Lung (tissue), 12 donors: Measurements from ENCODE around the gene MTHFR. TPM values are rescaled to one million over a fixed set of nuclear protein-coding genes. Genes with fewer than 3 reads are reported as not detected.

ENCODE experiments used
- ATAC-seq: fragments of 200-7000 bp; cut with Tn5 transposase; one replicate; pipeline ENCODE4 v1.9.1; 2020; ENCODE audit warnings: moderate number of reproducible peaks; ENCODE audit not compliant: insufficient read depth, low FRiP score
- DNase-seq, 3 donors: peaks; one replicate each; pipeline ENCODE4 v3.0.0-alpha.2; 2013 to 2017
- H3K27ac ChIP-seq, 2 donors: one replicate each; pipeline ENCODE4 v1.5.1; 2013; ENCODE audit warnings: mild to moderate bottlenecking in 2 of 2, moderate library complexity in 2 of 2, control low read depth in 1 of 2, inconsistent platforms in 1 of 2, low read depth in 1 of 2, low read length in 1 of 2
- H3K27me3 ChIP-seq, 3 donors: one replicate each; pipeline ENCODE4 v1.5.1; 2013; ENCODE audit warnings: low read length in 2 of 3; ENCODE audit not compliant: control insufficient read depth in 3 of 3, insufficient read depth in 3 of 3
- H3K36me3 ChIP-seq, 4 donors: one replicate each; pipeline ENCODE4 v1.5.1; 2013; ENCODE audit warnings: low read length in 4 of 4, mild to moderate bottlenecking in 1 of 4, moderate library complexity in 1 of 4; ENCODE audit not compliant: control insufficient read depth in 4 of 4, insufficient read depth in 4 of 4
- H3K4me1 ChIP-seq, 5 donors: one replicate each; pipeline ENCODE4 v1.5.1; 2013; ENCODE audit warnings: low read length in 5 of 5, mild to moderate bottlenecking in 2 of 5, moderate library complexity in 1 of 5; ENCODE audit not compliant: control insufficient read depth in 5 of 5, insufficient read depth in 5 of 5
- H3K4me3 ChIP-seq: one replicate; pipeline ENCODE4 v1.5.1; 2013; ENCODE audit warnings: mild to moderate bottlenecking, control low read depth, moderate library complexity
- H3K9ac ChIP-seq, 2 donors: one replicate each; pipeline ENCODE4 v1.5.1; 2013; ENCODE audit warnings: low read length in 2 of 2, control low read depth in 1 of 2; ENCODE audit not compliant: insufficient read depth in 1 of 2
- H3K9me3 ChIP-seq, 4 donors: one replicate each; pipeline ENCODE4 v1.5.1; 2013; ENCODE audit warnings: low read length in 3 of 4, mild to moderate bottlenecking in 1 of 4, moderate library complexity in 1 of 4; ENCODE audit not compliant: control insufficient read depth in 4 of 4, insufficient read depth in 3 of 4
- WGBS, 2 donors: extraction: QIAGEN DNeasy Blood & Tissue Kit; methylation state at CpG; one replicate each; pipeline ENCODE4 v1.1.7; 2013; 5-methylcytosine and 5-hydroxymethylcytosine counted together
- polyA plus RNA-seq, 2 donors: library from polyadenylated mRNA; stranded (reverse); fragments of 200-250 nt; gene quantifications; one replicate each; pipeline ENCODE4 v1.2.1, GENCODE V29; 2013
- total RNA-seq, 2 donors: library from RNA; depleted of rRNA in 1 of 2; stranded (reverse); fragments of >200 nt in 1 of 2; gene quantifications; one replicate each; pipeline ENCODE4 v1.2.1, GENCODE V29; 2014 to 2021
- TF ChIP-seq, protein P1 (sequence below): IDR thresholded peaks from 2 replicates; pipeline ENCODE4 v1.5.1; 2012; ENCODE audit warnings: mild to moderate bottlenecking; ENCODE audit errors: control extremely low read depth, extremely low read depth
- donor health status: control.
- donor health status: control.
- donor health status: Bipolar disorder and iron deficiency.
- donor health status: healthy.
- donor health status: DM: yes; HTN: yes; CAD: no.

The MTHFR gene
- total and polyA plus RNA-seq, 4 donors = 20.6 to 61.4 (median 30.0) TPM

DNA sequence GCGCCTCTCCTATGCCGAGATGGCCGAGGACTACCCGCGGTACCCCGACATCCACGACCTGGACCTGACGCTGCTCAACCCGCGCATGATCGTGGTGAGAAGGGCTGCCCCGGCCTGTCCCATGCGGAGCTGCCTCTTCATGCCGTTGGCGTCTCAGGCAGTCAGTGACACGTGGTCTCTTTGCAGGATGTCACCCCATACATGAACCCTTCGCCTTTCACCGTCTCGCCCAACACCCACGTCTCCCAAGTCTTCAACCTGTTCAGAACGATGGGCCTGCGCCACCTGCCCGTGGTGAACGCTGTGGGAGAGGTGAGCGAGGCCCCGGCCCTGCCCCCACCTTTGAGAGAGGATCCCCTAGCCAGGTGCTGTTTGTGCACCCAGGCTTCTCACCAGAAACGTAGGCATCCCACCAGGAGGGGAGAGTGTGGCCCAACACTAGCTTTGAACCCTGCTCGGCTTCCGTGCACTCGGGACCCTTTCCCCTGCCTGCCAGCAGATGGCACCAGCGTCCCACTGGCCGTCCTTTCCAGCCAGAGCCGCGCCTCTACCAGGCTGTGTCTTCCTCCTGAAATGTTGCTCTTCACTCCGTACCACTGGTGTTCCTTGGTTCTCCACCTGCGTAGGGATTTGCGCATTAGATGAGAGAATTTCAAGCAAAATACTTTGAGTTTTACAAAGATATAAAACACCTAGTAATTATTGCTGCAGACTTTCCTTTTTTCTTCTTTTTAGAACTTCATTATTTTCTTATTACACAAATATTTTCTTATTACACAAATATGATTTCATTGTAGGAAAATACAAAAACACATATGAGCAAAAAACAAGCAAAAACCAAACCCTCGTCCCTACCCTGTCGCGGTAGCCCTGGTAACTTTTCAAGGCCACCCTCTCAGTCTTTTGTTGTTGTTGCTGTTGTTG is 32.8 kb upstream of the MTHFR start:
- DNase-seq = peak; percentile 68 to 78 (median 70)
- no peak overlapping the region for H3K9ac ChIP-seq
- peak; percentile 76 for ATAC-seq
- peaks cover 0 to 15% (median 0%) of the 10 kb centered on the region in 5 donors for H3K4me1 ChIP-seq
- no peaks in the 10 kb centered on the region for H3K9me3 ChIP-seq
- H3K4me3 ChIP-seq = no peak overlapping the region
- no peak overlapping the region for H3K27ac ChIP-seq
- peaks cover 33 to 84% (median 35%) of the 10 kb centered on the region in 4 donors for H3K36me3 ChIP-seq
- TF ChIP-seq, protein P1, sequence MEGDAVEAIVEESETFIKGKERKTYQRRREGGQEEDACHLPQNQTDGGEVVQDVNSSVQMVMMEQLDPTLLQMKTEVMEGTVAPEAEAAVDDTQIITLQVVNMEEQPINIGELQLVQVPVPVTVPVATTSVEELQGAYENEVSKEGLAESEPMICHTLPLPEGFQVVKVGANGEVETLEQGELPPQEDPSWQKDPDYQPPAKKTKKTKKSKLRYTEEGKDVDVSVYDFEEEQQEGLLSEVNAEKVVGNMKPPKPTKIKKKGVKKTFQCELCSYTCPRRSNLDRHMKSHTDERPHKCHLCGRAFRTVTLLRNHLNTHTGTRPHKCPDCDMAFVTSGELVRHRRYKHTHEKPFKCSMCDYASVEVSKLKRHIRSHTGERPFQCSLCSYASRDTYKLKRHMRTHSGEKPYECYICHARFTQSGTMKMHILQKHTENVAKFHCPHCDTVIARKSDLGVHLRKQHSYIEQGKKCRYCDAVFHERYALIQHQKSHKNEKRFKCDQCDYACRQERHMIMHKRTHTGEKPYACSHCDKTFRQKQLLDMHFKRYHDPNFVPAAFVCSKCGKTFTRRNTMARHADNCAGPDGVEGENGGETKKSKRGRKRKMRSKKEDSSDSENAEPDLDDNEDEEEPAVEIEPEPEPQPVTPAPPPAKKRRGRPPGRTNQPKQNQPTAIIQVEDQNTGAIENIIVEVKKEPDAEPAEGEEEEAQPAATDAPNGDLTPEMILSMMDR = peak; percentile 91
- 68 to 70% methylated on average over 40 of the region's 40 CpGs for WGBS, 2 donors
- no peaks in the 10 kb centered on the region for H3K27me3 ChIP-seq

DNA sequence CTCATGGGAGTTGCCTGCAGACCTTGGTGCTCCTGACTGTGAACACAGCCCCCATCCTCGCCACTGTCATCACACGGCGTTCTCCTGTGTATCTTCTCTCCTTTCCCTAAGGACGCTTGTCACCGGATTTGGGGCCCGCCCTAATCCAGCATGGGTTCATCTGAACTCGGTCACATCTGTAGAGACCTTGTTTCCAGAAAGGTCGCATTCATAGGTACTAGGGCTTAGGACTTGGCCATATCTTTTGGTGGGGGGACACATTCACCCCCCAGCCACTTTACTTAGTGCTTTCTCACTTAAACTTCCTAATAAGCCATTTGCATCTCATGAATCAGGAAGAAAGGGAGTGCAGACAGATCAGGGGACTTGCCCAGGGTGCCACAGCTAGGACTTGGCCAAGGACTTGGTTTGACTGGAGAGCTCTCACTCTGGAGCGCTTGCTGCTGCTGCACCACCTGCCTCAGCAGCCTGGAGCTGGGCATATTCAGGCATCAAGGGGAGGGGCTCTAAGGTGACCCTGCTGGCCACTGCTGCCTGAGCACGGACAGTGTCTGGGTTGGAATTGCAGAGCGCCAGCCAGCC is 32.1 kb upstream of the MTHFR start:
- Histone ChIP-seq H3K36me3 (peaks cover 36 to 89% (median 39%) of the 10 kb centered on the region in 4 donors), H3K4me1 (peaks cover 0 to 14% (median 0%) of the 10 kb centered on the region in 5 donors), H3K4me3 (no peak overlapping the region), H3K9ac (no peak overlapping the region), H3K27ac (no peak overlapping the region), H3K27me3 (no peaks in the 10 kb centered on the region), H3K9me3 (no peaks in the 10 kb centered on the region)
- DNase-seq = no peak
- TF ChIP-seq, protein P1 = no peak
- no peak for ATAC-seq
- 91 to 93% methylated on average over 11 of the region's 11 CpGs for WGBS, 2 donors

DNA sequence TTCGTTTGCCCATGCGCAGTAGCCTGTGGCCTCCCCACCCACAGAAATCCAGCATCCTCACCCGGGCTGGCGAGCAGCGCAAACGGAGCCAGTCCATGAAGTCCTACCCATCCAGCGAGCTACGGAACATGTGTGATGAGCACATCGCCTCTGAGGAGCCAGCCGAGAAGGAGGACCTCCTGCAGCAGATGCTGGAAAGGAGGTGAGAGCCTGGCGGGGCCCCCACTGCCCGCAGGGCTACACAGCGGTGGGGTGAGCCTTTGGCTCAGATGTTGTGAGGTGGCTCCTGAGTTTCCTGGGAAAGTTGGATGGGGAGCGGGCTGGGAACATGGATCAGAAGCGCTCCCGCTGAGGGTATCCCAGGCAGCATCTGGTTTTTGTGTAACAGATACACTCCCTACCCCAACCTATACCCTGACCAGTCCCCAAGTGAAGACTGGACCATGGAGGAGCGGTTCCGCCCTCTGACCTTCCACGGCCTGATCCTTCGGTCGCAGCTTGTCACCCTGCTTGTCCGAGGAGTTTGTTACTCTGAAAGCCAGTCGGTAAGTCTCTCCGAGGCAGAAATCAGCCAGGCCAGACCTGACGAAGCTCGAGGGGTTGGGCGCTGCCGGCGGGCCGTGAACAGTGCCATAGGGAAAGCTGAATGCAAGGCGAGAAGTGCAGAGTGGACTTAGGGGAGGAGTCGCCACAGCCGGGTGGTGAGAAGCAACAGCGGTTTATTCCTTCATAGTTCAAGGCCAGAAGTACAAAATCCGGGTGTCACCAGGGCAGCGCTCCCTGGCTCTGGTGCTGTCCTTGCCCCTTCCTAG is 31.4 kb upstream of the MTHFR start:
- H3K36me3 ChIP-seq = peaks cover 36 to 87% (median 41%) of the 10 kb centered on the region in 4 donors
- H3K9me3 ChIP-seq = no peaks in the 10 kb centered on the region
- TF ChIP-seq, protein P1 = no peak
- ATAC-seq (no peak), DNase-seq (no peak)
- no peak overlapping the region for H3K27ac ChIP-seq
- H3K4me1 ChIP-seq = peaks cover 0 to 7% (median 0%) of the 10 kb centered on the region in 5 donors
- H3K4me3 ChIP-seq = no peak overlapping the region
- no peak overlapping the region for H3K9ac ChIP-seq
- no peaks in the 10 kb centered on the region for H3K27me3 ChIP-seq
- WGBS, 2 donors = 92 to 94% methylated on average over 36 of the region's 36 CpGs
